Keratinocyte (primary cell): ENCODE data around the gene WARS2.

Source experiments
- EZH2 ChIP-seq: IDR thresholded peaks from one replicate; pipeline ENCODE4 v1.6.1; 2012; ENCODE audit warnings: inconsistent platforms, mild to moderate bottlenecking, low read length, moderate library complexity
- TF ChIP-seq, protein P1 (sequence below), 3 experiments: IDR thresholded peaks in 1 of 3; conservative IDR thresholded peaks in 1 of 3; optimal IDR thresholded peaks in 1 of 3; 2 replicates in 2 of 3; 3 replicates in 1 of 3; pipeline versions ENCODE3 to v1.5.1; 2011; ENCODE audit warnings: low read length in 3 of 3, mild to moderate bottlenecking in 3 of 3, moderate library complexity in 2 of 3, control low read depth in 1 of 3, inconsistent platforms in 1 of 3; ENCODE audit not compliant: insufficient read depth in 2 of 3; ENCODE audit errors: extremely low read depth in 1 of 3

DNA sequence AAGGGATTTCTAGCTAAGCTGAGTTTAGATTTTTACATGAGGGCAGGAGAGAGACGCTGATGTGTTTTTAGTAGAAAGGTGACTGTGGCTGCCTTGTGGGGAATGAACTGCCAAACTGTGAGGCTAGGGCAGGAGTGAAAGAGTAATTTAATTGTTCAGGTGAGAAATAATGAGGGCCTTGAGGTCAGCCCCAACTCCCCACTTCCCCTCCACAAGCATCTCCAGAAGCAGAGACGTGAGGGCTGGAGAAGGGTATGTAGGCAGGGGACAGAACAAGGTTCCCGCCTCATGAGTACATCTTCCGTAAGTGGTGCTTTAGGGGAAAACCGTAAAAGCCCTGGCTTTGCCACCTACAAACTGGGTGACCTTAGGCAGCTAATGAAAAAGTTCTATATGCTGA lies 70.8 kb downstream of the WARS2 start:
- TF ChIP-seq, protein P1, sequence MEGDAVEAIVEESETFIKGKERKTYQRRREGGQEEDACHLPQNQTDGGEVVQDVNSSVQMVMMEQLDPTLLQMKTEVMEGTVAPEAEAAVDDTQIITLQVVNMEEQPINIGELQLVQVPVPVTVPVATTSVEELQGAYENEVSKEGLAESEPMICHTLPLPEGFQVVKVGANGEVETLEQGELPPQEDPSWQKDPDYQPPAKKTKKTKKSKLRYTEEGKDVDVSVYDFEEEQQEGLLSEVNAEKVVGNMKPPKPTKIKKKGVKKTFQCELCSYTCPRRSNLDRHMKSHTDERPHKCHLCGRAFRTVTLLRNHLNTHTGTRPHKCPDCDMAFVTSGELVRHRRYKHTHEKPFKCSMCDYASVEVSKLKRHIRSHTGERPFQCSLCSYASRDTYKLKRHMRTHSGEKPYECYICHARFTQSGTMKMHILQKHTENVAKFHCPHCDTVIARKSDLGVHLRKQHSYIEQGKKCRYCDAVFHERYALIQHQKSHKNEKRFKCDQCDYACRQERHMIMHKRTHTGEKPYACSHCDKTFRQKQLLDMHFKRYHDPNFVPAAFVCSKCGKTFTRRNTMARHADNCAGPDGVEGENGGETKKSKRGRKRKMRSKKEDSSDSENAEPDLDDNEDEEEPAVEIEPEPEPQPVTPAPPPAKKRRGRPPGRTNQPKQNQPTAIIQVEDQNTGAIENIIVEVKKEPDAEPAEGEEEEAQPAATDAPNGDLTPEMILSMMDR (optimal IDR thresholded peaks at IDR 0.05 in 1 of 3, IDR thresholded peaks at IDR 0.05 in 1 of 3, conservative IDR thresholded peaks at IDR 0.05 in 1 of 3; ENCODE audit: extremely low read depth in 1 of 3, insufficient read depth in 2 of 3, low read length in 3 of 3), result no peak
- no peak for TF ChIP-seq EZH2
